Kidney (tissue), 14 donors: ENCODE results near the gene CFD. TPM values are rescaled to one million over a fixed set of nuclear protein-coding genes. Genes with fewer than 3 reads are reported as not detected.
A peak's percentile ranks its signal among the peaks of the same experiment; 100 is the strongest.

Source experiments
- DNase-seq, 5 donors: peaks; one replicate each; pipeline ENCODE4 v3.0.0-alpha.2; 2013 to 2020
- FAIRE-seq: peaks from 2 replicates; lab custom pipeline; 2012; peaks lifted over from hg19 to GRCh38; lab: Jason Lieb, UNC
- H3K27ac ChIP-seq, 2 donors: one replicate each; pipeline ENCODE4 v1.7.0; 2013; ENCODE audit warnings: low read depth in 2 of 2, low read length in 2 of 2, inconsistent platforms in 1 of 2
- H3K27me3 ChIP-seq: one replicate; pipeline ENCODE4 v1.7.1; 2013; ENCODE audit warnings: low read length, inconsistent platforms; ENCODE audit not compliant: control insufficient read depth, insufficient read depth
- H3K36me3 ChIP-seq, 3 donors: one replicate each; pipeline versions ENCODE4 v1.7.0 to v1.7.1; 2013; ENCODE audit warnings: low read length in 3 of 3, control low read depth in 1 of 3, inconsistent platforms in 1 of 3; ENCODE audit not compliant: insufficient read depth in 3 of 3, control insufficient read depth in 2 of 3
- H3K4me1 ChIP-seq, 3 donors: one replicate each; pipeline versions ENCODE4 v1.7.0 to v1.7.1; 2013; ENCODE audit warnings: low read length in 3 of 3, inconsistent platforms in 1 of 3, low read depth in 1 of 3; ENCODE audit not compliant: control insufficient read depth in 2 of 3, insufficient read depth in 2 of 3
- H3K4me3 ChIP-seq, 3 donors: one replicate each; pipeline versions ENCODE4 v1.7.0 to v1.8.1; 2013; ENCODE audit warnings: low read length in 3 of 3, control low read depth in 1 of 3, inconsistent platforms in 1 of 3
- H3K9ac ChIP-seq, 3 donors: one replicate each; pipeline versions ENCODE4 v1.7.0 to v1.7.1; 2013; ENCODE audit warnings: low read length in 3 of 3, control low read depth in 1 of 3, inconsistent platforms in 1 of 3
- H3K9me3 ChIP-seq, 3 donors: one replicate each; pipeline versions ENCODE4 v1.7.0 to v1.7.1; 2013; ENCODE audit warnings: low read length in 3 of 3, control low read depth in 1 of 3, inconsistent platforms in 1 of 3; ENCODE audit not compliant: control insufficient read depth in 2 of 3, insufficient read depth in 1 of 3
- CTCF ChIP-seq: IDR thresholded peaks from 3 replicates; pipeline ENCODE4 v1.5.1; 2012; ENCODE audit warnings: mild to moderate bottlenecking, moderate library complexity, borderline replicate concordance; ENCODE audit not compliant: insufficient read depth; ENCODE audit errors: extremely low read depth
- intact Hi-C: fragments of 100-400 bp; cut with DNase I; formaldehyde crosslinking; loops from one replicate; pipeline ENCODE4 v1.11.1; 2022
- polyA plus RNA-seq: library from polyadenylated mRNA; stranded (reverse); fragments of 350-450 nt; fragmentation: Illumina TruSeq; extraction: RNeasy Lipid Tissue Mini Kit (QIAGEN cat#74804); gene quantifications from one replicate; pipeline ENCODE4 v1.2.3, GENCODE V29; 2014; ENCODE audit warnings: low read depth, low replicate concordance; ENCODE audit not compliant: insufficient read depth
- total RNA-seq: library from RNA; stranded (reverse); fragmentation: NEBNext Ultra II Directional; extraction: Animal tissue kit (Norgen Biotek cat#: 25700); gene quantifications from one replicate; pipeline ENCODE4 v1.2.1, GENCODE V29; 2021
- donor health status: control.
- donor health status: control.
- donor health status: control.
- donor health status: control.
- donor health status: control.
- donor health status: DM: yes; HTN: yes; CAD: no.
- donor health status: Normal renal cell carcinoma (clear cell type).

CFD gene
- total and polyA plus RNA-seq, 2 donors from 2014 or later = 4.6 to 35.1 TPM

- H3K36me3 ChIP-seq = no peaks in the 10 kb centered on the region
- H3K9ac ChIP-seq = no peak overlapping the region
- FAIRE-seq (no peak), DNase-seq (no peak)
- no peak overlapping the region for H3K4me3 ChIP-seq
- intact Hi-C loops = no loop called here
- no peak for TF ChIP-seq CTCF
- H3K27ac ChIP-seq = no peak overlapping the region
- no peaks in the 10 kb centered on the region for H3K27me3 ChIP-seq
- H3K9me3 ChIP-seq = no peaks in the 10 kb centered on the region
- H3K4me1 ChIP-seq = no peaks in the 10 kb centered on the region
These were observed 37.5 kb downstream of the CFD start for GRCh38 chr19:896999-897398.

- H3K36me3 ChIP-seq = no peaks in the 10 kb centered on the region
- no peak for TF ChIP-seq CTCF
- intact Hi-C loops = no loop called here
- no peak for FAIRE-seq
- H3K27ac ChIP-seq = no peak overlapping the region
- no peak for DNase-seq
- H3K9me3 ChIP-seq = no peaks in the 10 kb centered on the region
- H3K9ac ChIP-seq = no peak overlapping the region
- H3K4me1 ChIP-seq = no peaks in the 10 kb centered on the region
- H3K27me3 ChIP-seq = no peaks in the 10 kb centered on the region
- no peak overlapping the region for H3K4me3 ChIP-seq
These were observed 38.1 kb downstream of the CFD start for GRCh38 chr19:897442-898039.

GRCh38 chr19:898663-899062, 39.2 kb downstream of the CFD start:
- DNase-seq (peak in 4 of 5 donors; percentile 92 to 94 (median 93)), FAIRE-seq (no peak)
- Histone ChIP-seq H3K27me3 (no peaks in the 10 kb centered on the region), H3K4me3 (no peak overlapping the region), H3K36me3 (no peaks in the 10 kb centered on the region), H3K9me3 (no peaks in the 10 kb centered on the region), H3K4me1 (no peaks in the 10 kb centered on the region), H3K27ac (no peak overlapping the region), H3K9ac (no peak overlapping the region)
- intact Hi-C loops = no loop called here
- no peak for TF ChIP-seq CTCF
